HPDE6-E6E7 (cell line): ENCODE data around the gene PAGR1.
"Not testable (repeated sequence)": the region's sequence is repeated elsewhere in the genome, so short reads cannot be mapped to it uniquely, and the experiment has no call there.

ENCODE experiments used
- DNase-seq: peaks from one replicate; pipeline ENCODE4 v3.0.0; 2011; ENCODE audit warnings: missing footprints; ENCODE audit errors: extremely low spot score

The PAGR1 gene

GRCh38 chr16:29791845-29792807, 23.8 kb upstream of the PAGR1 start:
- DNase-seq: no peak

GRCh38 chr16:29793153-29793552, 22.8 kb upstream of the PAGR1 start:
- DNase-seq: not testable (repeated sequence)

GRCh38 chr16:29794231-29794710, 21.7 kb upstream of the PAGR1 start:
- DNase-seq: no peak

- DNase-seq: no peak
These were observed 13.5 kb upstream of the PAGR1 start for GRCh38 chr16:29802416-29802935.

GRCh38 chr16:29804020-29804419, 11.9 kb upstream of the PAGR1 start:
- no peak for DNase-seq

- no peak for DNase-seq
These were observed 11.3 kb upstream of the PAGR1 start for GRCh38 chr16:29804455-29805231.

GRCh38 chr16:29805232-29806098, 10.5 kb upstream of the PAGR1 start:
- peak; percentile 73 for DNase-seq

- DNase-seq: no peak
These were observed 9.8 kb upstream of the PAGR1 start, which contains the start of gene MAZ for GRCh38 chr16:29806099-29806579. TSS of gene MAZ (plus strand) at chr16:29806529. CDS start at chr16:29806702, 173 bp downstream.

- no peak for DNase-seq
These were observed 9.1 kb upstream of the PAGR1 start for GRCh38 chr16:29806641-29807425.

- no peak for DNase-seq
These were observed 8.3 kb upstream of the PAGR1 start for GRCh38 chr16:29807426-29808218.

GRCh38 chr16:29808219-29808900, 7.6 kb upstream of the PAGR1 start:
- no peak for DNase-seq

GRCh38 chr16:29809031-29809747, 6.8 kb upstream of the PAGR1 start:
- no peak for DNase-seq

GRCh38 chr16:29809850-29810698, 5.9 kb upstream of the PAGR1 start:
- DNase-seq: no peak

GRCh38 chr16:29810699-29811169, 5.2 kb upstream of the PAGR1 start:
- DNase-seq: no peak

- peak; percentile 89 for DNase-seq
These were observed 4.6 kb upstream of the PAGR1 start for GRCh38 chr16:29811170-29811895.

- DNase-seq: no peak
These were observed 3.9 kb upstream of the PAGR1 start, which contains the start of gene PRRT2 for GRCh38 chr16:29811896-29812665. TSS of gene PRRT2 (plus strand) at chr16:29812193. CDS start at chr16:29813055, 862 bp downstream.
